ENCODE data around the gene NFIL3. TPM values are rescaled to one million over a fixed set of nuclear protein-coding genes. Genes with fewer than 3 reads are reported as not detected.

NFIL3 gene
- total RNA-seq, 2 experiments from 2014 or later: 6.2 to 11.9 TPM

GRCh38 chr9:91393826-91394225 lies 29.8 kb downstream of the NFIL3 start:
- intact Hi-C loops (cut with micrococcal nuclease; ENCODE audit: unreplicated experiment): no loop called here
- no peak overlapping the region for H3K4me2 ChIP-seq (ENCODE audit: low read length)
- H3K9me2 ChIP-seq (ENCODE audit: insufficient read depth, low read length): no peaks in the 10 kb centered on the region
- H4K20me1 ChIP-seq (ENCODE audit: insufficient read depth, low read length): no peaks in the 10 kb centered on the region
- no peaks in the 10 kb centered on the region for H3K36me3 ChIP-seq (ENCODE audit: insufficient read depth, low read length)
- CTCF ChIA-PET (ENCODE audit: unreplicated experiment): no interaction called here
- H3K4me1 ChIP-seq (ENCODE audit: insufficient read depth, low read length, poor library complexity, severe bottlenecking): peaks cover 5% of the 10 kb centered on the region
- no peaks in the 10 kb centered on the region for H3K9me3 ChIP-seq (ENCODE audit: low read length)
- no TSS peak for BruUV-seq (replicated peaks)
- no peak for DNase-seq (ENCODE audit: low spot score)
- H2AFZ ChIP-seq (ENCODE audit: low read length): no peak overlapping the region
- no peak overlapping the region for H3K4me3 ChIP-seq (ENCODE audit: low read depth, low read length, poor library complexity, severe bottlenecking)
- no peaks in the 10 kb centered on the region for H3K79me2 ChIP-seq (ENCODE audit: insufficient read depth, low read depth, low read length)
- POLR2A ChIA-PET: interaction anchor here (0.6 kb wide), 2 partner anchors 261 to 472 kb away, joined by 3 read pairs; no protein-coding TSS in a partner anchor
- no peak overlapping the region for H3K27ac ChIP-seq (ENCODE audit: low read depth, low read length, poor library complexity, severe bottlenecking)
- TF ChIP-seq EZH2phosphoT487 (IDR thresholded peaks at IDR 0.05; ENCODE audit: borderline replicate concordance, low read depth, low read length): no peak
- TF ChIP-seq CTCF (conservative IDR thresholded peaks at IDR 0.05; ENCODE audit: low read length): no peak

- Histone ChIP-seq H3K36me3 (ENCODE audit: insufficient read depth, low read length) (no peaks in the 10 kb centered on the region), H4K20me1 (ENCODE audit: insufficient read depth, low read length) (no peaks in the 10 kb centered on the region), H3K4me3 (ENCODE audit: low read depth, low read length, poor library complexity, severe bottlenecking) (no peak overlapping the region), H3K9me2 (ENCODE audit: insufficient read depth, low read length) (no peaks in the 10 kb centered on the region), H3K4me1 (ENCODE audit: insufficient read depth, low read length, poor library complexity, severe bottlenecking) (peaks cover 5% of the 10 kb centered on the region), H2AFZ (ENCODE audit: low read length) (no peak overlapping the region), H3K27ac (ENCODE audit: low read depth, low read length, poor library complexity, severe bottlenecking) (no peak overlapping the region), H3K4me2 (ENCODE audit: low read length) (no peak overlapping the region), H3K9me3 (ENCODE audit: low read length) (no peaks in the 10 kb centered on the region), H3K79me2 (ENCODE audit: insufficient read depth, low read depth, low read length) (no peaks in the 10 kb centered on the region)
- BruUV-seq (replicated peaks): no TSS peak
- ChIA-PET CTCF (ENCODE audit: unreplicated experiment) (no interaction called here), POLR2A (interaction anchor here (0.5 to 0.6 kb wide), 3 partner anchors 44 to 1133 kb away, joined by 3 to 4 read pairs (median 3); no protein-coding TSS in a partner anchor)
- DNase-seq (ENCODE audit: low spot score): no peak
- TF ChIP-seq CTCF (conservative IDR thresholded peaks at IDR 0.05; ENCODE audit: low read length): no peak
- no peak for TF ChIP-seq EZH2phosphoT487 (IDR thresholded peaks at IDR 0.05; ENCODE audit: borderline replicate concordance, low read depth, low read length)
- intact Hi-C loops (cut with micrococcal nuclease; ENCODE audit: unreplicated experiment): no loop called here
Observed at GRCh38 chr9:91392435-91392834, 31.2 kb downstream of the NFIL3 start.

GRCh38 chr9:91391818-91392217 lies 31.8 kb downstream of the NFIL3 start:
- no TSS peak for BruUV-seq (replicated peaks)

More at GRCh38 chr9:91391818-91392217, 31.8 kb downstream of the NFIL3 start:
- H3K79me2 ChIP-seq (ENCODE audit: insufficient read depth, low read depth, low read length): no peaks in the 10 kb centered on the region
- ChIA-PET POLR2A (interaction anchor here (0.7 kb wide), 1 partner anchor 59 kb away, joined by 3 read pairs; no protein-coding TSS in a partner anchor), CTCF (ENCODE audit: unreplicated experiment) (no interaction called here)
- H3K9me3 ChIP-seq (ENCODE audit: low read length): no peaks in the 10 kb centered on the region
- no peaks in the 10 kb centered on the region for H3K36me3 ChIP-seq (ENCODE audit: insufficient read depth, low read length)
- peaks cover 5% of the 10 kb centered on the region for H3K4me1 ChIP-seq (ENCODE audit: insufficient read depth, low read length, poor library complexity, severe bottlenecking)
- intact Hi-C loops (cut with micrococcal nuclease; ENCODE audit: unreplicated experiment): no loop called here
- H2AFZ ChIP-seq (ENCODE audit: low read length): no peak overlapping the region
- H3K4me2 ChIP-seq (ENCODE audit: low read length): no peak overlapping the region
- H3K9me2 ChIP-seq (ENCODE audit: insufficient read depth, low read length): no peaks in the 10 kb centered on the region
- no peak for DNase-seq (ENCODE audit: low spot score)
- H4K20me1 ChIP-seq (ENCODE audit: insufficient read depth, low read length): no peaks in the 10 kb centered on the region
- TF ChIP-seq EZH2phosphoT487 (IDR thresholded peaks at IDR 0.05; ENCODE audit: borderline replicate concordance, low read depth, low read length): no peak
- TF ChIP-seq CTCF (conservative IDR thresholded peaks at IDR 0.05; ENCODE audit: low read length): no peak
- no peak overlapping the region for H3K27ac ChIP-seq (ENCODE audit: low read depth, low read length, poor library complexity, severe bottlenecking)
- H3K4me3 ChIP-seq (ENCODE audit: low read depth, low read length, poor library complexity, severe bottlenecking): no peak overlapping the region
